Activated CD8-positive, alpha-beta memory T cell treated with anti-CD3 and anti-CD28 coated beads for 36 hours (primary cell): ENCODE data around the gene ZNF532. TPM values are rescaled to one million over a fixed set of nuclear protein-coding genes. Genes with fewer than 3 reads are reported as not detected.
"Not testable (repeated sequence)": the region's sequence is repeated elsewhere in the genome, so short reads cannot be mapped to it uniquely, and the experiment has no call there.

ENCODE experiments used
- CTCF ChIA-PET: fragments of 350-600 bp; sonication (Branson Sonifier 250); formaldehyde crosslinking; loops from one replicate; lab custom pipeline; 2021; ENCODE audit warnings: antibody characterized with exemption; lab: Charles Lee
- POLR2A ChIA-PET: fragments of 350-600 bp; sonication (Branson Sonifier 250); formaldehyde crosslinking; loops from one replicate; lab custom pipeline; 2021; ENCODE audit warnings: antibody characterized with exemption; lab: Charles Lee
- total RNA-seq, 2 experiments: library from RNA; stranded (reverse); gene quantifications; one replicate each; pipeline ENCODE4 v1.2.3, GENCODE V29; 2021

Gene ZNF532, protein sequence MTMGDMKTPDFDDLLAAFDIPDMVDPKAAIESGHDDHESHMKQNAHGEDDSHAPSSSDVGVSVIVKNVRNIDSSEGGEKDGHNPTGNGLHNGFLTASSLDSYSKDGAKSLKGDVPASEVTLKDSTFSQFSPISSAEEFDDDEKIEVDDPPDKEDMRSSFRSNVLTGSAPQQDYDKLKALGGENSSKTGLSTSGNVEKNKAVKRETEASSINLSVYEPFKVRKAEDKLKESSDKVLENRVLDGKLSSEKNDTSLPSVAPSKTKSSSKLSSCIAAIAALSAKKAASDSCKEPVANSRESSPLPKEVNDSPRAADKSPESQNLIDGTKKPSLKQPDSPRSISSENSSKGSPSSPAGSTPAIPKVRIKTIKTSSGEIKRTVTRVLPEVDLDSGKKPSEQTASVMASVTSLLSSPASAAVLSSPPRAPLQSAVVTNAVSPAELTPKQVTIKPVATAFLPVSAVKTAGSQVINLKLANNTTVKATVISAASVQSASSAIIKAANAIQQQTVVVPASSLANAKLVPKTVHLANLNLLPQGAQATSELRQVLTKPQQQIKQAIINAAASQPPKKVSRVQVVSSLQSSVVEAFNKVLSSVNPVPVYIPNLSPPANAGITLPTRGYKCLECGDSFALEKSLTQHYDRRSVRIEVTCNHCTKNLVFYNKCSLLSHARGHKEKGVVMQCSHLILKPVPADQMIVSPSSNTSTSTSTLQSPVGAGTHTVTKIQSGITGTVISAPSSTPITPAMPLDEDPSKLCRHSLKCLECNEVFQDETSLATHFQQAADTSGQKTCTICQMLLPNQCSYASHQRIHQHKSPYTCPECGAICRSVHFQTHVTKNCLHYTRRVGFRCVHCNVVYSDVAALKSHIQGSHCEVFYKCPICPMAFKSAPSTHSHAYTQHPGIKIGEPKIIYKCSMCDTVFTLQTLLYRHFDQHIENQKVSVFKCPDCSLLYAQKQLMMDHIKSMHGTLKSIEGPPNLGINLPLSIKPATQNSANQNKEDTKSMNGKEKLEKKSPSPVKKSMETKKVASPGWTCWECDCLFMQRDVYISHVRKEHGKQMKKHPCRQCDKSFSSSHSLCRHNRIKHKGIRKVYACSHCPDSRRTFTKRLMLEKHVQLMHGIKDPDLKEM (N-terminal part only)
- 1 to 10 TPM; 2.6 to 4.2 TPM for total RNA-seq

DNA sequence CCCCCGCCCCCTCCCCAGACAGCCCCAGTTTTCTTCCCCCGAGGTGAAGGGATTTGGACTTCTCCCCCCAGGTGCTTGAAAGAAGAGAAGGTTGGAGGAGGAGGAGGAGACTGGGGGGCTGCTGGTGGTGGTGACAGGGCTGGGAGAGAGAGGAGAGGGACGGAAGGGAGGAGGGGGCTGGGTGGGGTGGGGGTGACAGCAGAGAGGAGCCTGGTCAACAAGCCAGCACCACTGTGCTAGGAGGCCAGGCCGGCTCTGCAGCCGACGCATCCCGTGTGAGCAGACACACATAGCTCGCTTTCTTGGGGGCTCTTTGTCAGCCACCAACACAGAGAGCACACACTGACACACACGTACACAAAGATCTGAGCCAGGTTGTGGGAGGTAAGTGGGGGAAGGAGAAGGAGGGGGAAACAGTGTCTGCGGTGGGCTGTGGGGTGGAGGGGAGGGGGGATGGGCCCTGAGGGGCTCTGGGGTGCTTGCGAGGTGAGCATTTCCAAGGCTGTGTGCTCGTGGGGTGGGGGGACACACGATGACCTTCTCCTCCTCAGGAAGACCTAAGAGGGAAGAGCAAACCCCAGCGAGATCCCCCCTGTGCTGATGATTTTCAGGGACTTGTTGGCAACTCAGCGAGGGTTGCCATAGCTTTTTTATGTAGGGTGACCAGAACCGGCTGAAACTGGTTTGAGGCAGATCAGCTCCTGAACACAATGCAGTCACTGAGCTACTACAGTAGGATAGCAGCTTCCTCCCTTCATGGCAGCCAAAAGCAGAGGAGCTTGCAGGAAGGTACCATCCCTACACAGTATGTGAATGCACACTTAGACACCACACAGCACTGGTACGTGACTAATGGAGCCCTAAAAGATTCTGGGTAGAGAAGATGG is at the start of gene ZNF532:
ZNF532 (plus strand) TSS at position 732 of the 887 bp plus-strand sequence. CDS start 53,411 bp downstream, outside the sequence.
- POLR2A ChIA-PET: no interaction called here
- CTCF ChIA-PET: no interaction called here

DNA sequence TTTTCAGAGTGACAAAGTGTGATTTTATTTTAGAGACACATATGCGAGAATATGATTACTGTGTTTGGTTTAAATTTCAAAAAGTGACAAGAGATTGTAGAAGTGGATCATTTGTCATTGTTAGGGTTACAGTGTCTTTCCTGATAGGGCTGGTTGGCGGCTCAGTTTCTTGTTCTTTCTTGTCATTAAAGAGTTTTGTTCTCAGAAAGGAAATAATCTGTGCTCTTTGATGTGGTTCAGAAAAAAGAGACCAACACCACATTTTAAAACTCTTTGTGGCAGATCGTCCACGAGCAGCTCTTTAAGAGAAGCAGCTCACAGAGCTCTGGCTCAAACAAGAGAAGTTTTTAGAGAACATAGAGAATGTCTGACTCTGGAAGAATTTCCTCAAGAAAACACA is 45.6 kb upstream of the ZNF532 start:
- ChIA-PET POLR2A (no interaction called here), CTCF (no interaction called here)

DNA sequence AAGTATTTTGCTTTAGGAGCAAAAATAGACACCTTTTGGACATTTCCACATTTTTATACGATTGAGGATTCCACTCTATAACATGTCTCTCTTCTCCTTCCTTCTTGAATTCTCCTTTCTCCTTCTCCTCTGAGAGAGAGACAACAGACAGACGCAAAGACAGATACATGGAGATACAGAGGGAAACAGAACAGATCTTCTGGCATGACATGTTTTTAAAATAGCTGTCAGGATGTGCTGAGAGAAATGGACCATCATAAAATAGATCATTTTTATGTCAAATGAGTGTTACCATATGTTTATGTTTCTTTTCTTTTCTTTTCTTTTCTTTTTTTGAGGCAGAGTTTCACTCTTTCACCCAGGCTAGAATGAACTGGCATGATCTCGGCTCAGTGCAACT is 44.4 kb upstream of the ZNF532 start:
- ChIA-PET POLR2A (no interaction called here), CTCF (no interaction called here)

DNA sequence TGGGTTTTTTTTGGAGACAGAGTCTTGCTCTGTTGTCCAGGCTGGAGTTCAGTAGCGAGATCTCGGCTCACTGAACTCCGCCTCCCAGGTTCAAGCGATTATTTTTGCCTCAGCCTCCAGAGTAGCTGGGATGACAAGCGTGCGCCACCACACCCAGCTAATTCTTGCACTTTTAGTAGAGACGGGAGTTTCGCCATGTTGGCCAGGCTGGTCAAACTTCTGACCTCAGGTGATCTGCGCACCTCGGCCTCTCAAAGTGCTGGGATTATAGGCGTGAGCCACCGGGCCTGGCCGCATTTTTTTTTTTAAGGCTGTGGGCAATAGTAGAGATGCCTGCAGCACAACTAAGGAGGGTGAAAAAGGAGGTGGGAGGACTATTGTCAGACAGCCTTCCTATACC is 41.7 kb upstream of the ZNF532 start:
- POLR2A ChIA-PET: no interaction called here
- CTCF ChIA-PET: no interaction called here

DNA sequence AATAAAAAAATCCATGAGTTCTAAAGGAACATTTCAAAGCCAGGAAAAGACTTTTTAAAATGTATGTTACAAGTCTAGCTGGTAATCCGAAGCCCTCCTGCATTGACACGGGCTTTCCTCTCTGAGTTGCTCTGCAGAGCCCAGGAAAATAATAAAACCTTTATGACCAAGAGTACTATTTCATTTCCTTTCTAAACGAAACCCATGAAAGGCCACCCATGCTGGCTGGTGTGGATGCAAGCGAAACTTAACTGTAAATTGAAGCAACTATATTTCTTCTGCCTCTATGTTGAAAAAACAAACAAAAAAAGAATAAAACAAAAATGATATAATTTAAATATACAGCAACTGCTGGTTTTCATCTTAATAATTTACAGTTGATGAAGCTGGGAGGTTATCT is 41.3 kb upstream of the ZNF532 start:
- ChIA-PET POLR2A (no interaction called here), CTCF (interaction anchor here (0.7 to 0.9 kb wide), 2 partner anchors 60 to 422 kb away, joined by 3 to 5 read pairs; no protein-coding TSS in a partner anchor)

DNA sequence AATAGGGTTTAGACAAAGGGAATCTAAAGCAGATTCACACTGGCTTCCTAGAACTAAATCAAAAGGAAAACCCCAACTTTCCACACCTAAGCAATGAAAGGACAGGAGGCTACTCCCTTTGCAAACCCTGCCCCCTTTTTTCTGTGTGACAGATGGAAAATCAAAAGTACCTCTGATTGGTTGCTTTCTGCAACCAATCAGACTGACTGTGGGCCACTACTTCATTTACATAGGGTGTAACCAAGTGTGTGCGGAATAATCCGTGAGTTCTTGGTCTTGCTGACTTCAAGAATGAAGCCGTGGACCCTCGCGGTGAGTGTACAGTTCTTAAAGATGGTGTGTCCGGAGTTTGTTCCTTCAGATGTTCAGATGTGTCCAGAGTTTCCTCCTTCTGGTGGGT is 37.8 kb upstream of the ZNF532 start:
- POLR2A ChIA-PET: not testable (repeated sequence)
- CTCF ChIA-PET: interaction anchor here (0.7 kb wide), 1 partner anchor 44 kb away, joined by 3 read pairs; no protein-coding TSS in a partner anchor

DNA sequence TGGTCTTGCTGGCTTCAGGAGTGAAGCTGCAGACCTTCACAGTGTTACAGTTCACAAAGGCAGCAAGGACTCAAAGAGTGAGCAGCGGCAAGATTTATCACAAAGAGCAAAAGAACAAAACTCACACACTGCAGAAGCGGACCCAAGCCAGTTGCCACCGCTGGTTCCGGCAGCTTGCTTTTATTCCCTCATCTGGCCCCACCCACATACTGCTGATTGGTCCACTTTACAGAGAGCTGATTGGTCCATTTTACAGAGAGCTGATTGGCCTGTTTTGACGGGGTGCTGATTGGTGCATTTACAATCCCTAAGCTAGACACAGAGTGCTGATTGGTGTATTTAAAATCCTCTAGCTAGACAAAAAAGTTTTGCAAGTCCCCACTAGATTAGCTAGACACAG is 37.2 kb upstream of the ZNF532 start:
- CTCF ChIA-PET: no interaction called here
- POLR2A ChIA-PET: no interaction called here

DNA sequence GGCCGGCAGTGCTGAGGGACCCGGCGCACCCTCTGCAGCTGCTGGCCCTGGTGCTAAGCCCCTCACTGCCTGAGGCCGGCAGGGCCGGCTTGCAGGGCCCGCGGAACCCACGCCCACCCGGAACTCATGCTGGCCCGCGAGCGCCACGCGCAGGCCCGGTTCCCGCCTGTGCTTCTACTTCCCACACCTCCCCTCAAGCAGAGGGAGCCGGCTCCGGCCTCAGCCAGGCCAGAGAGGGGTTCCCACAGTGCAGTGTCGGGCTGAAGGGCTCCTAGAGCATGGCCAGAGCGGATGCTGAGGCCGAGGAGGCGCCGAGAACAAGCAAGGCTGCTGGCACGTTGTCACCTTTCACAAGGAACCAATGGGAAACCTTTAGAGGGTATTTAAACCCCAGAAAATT is 36.8 kb upstream of the ZNF532 start:
- CTCF ChIA-PET: no interaction called here
- POLR2A ChIA-PET: no interaction called here

DNA sequence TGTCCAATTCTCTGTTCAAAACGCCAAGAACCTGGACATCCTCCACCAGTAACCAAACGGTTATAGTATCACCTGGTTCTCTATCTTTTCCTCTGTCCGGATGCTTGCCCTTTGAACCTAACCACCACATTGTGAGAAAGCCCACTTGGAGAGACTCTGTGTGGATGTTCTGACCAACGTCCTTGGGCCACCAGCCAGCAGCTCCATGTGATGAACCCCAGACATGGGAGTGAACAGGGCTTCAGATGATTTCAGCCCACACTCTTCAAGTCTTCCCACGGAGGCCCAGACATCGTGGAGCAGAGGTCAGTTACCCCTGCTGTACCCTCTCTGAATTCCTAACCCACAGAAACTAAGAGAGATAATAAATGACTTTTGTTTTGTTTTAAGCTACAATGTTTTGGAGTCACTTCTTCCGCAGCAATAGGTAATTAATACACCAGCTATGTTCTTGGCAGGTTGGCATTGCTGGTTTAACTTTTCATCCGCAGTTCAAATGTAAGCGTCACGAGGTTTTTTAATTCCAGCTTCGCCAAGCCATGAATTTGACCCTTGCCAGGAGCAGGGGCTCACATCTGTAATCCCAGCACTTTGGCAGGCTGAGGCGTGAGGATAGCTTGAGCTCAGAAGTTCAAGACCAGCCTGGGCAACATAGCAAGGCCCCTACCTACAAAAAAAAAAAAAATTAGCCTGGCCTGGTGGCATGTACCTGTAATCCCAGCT is 36.1 kb upstream of the ZNF532 start:
- ChIA-PET CTCF (no interaction called here), POLR2A (no interaction called here)

DNA sequence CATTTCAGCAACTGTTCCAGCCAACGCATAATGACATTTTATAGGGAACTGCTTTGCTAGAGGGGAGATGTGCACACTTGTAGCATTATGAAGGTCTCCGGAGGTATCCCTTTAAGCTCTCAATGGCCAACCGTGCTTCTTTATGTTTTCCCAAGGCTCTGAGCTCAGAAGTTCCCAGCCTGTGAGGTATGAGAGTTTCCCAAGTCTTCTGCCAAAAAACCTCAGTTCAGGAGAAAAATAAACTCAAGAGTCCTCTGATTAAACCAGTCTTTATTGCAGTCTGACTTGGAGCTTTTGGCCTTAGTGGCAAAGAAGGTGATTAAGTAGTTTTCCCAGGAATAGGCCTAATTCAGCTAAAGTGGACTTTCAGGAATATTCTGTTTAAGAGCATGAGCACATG is 35.4 kb upstream of the ZNF532 start:
- ChIA-PET POLR2A (no interaction called here), CTCF (no interaction called here)

DNA sequence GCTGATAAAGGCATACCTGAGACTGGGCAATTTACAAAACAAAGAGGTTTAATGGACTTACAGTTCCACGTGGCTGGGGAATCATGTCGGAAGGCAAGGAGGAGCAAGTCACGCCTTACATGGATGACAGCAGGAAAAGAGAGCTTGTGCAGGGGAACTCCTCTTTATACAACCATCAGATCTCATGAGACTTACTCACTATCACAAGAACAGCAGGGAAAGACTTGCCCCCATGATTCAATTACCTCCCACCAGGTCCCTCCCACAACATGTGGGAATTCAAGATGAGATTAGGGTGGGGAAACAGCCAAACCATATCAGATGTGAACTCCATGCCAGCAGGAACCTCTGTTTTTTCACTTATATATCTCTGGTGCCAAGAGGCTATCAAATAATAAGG is 34.8 kb upstream of the ZNF532 start:
- CTCF ChIA-PET, POLR2A ChIA-PET: not testable (repeated sequence)

DNA sequence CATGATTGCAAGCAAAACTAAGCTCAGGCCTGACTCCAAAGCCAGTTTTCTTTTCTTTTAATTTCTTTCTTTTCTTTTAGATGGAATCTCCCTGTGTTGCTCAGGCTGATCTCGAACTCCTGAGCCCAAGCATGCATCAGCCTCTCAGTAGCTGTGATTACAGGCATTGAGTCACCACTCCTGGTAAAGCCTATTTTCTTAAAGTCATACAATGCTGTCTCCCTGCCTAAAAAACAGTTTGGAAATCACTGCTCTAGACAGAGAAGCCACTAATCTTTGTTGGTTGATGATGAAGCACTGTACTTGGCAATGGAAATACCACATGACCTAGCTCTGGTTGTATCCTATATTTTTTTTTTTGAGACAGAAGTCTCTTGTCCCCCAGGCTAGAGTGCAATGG is 33.1 kb upstream of the ZNF532 start:
- CTCF ChIA-PET: no interaction called here

DNA sequence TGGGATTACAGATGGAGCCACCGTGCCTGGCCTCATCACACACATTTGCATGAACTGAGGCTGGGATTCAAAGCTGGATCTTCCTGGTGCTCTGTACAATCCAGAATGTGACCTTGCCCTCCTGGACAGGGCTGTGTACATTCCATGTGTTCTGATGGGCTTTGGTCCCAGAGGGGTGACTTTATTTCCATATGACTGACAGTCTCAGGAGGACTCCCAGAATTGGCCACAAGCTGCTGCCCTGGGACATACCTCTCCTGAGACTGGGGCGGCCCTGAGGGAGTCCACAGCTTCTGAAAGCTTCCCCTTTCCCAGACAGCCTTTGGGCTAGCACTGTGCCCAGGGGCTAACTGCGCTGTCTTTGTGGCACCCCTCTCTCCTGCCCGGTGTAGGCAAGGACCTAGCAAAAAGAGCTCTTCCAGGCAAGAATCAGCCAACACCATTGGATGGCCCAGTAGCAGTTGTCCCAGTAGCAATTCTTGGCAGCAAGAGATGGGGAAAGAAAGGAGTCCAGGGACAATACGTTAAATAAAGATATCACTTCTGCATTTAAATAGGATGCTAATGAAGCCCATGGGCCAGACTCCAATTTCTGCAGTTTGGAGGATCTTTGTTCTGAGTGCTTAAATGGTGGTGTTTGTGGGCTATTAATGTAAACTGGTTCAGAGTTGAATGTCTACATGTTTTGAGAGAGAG is 26.4 kb upstream of the ZNF532 start:
- ChIA-PET CTCF (no interaction called here), POLR2A (no interaction called here)

More for the DNA sequence above, 33.1 kb upstream of the ZNF532 start:
- POLR2A ChIA-PET: no interaction called here

DNA sequence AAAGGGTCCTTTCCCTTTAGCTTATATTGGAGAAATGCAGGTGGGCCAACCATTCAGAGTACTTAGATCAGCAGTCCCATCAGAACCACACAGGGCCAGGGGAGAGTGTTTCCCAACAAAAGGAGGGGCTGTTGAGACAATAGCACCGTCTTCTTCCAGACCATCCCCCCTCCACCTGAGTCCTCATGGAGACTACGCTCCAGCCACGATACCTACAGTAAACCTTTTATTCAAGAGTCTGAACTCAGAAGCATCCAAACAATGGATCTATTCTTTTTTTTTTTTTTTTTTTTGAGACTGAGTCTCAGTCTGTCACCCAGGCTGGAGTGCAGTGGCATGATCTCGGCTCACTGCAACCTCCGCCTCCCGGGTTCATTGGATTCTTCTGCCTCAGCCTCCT is 25.7 kb upstream of the ZNF532 start:
- ChIA-PET POLR2A (no interaction called here), CTCF (no interaction called here)

DNA sequence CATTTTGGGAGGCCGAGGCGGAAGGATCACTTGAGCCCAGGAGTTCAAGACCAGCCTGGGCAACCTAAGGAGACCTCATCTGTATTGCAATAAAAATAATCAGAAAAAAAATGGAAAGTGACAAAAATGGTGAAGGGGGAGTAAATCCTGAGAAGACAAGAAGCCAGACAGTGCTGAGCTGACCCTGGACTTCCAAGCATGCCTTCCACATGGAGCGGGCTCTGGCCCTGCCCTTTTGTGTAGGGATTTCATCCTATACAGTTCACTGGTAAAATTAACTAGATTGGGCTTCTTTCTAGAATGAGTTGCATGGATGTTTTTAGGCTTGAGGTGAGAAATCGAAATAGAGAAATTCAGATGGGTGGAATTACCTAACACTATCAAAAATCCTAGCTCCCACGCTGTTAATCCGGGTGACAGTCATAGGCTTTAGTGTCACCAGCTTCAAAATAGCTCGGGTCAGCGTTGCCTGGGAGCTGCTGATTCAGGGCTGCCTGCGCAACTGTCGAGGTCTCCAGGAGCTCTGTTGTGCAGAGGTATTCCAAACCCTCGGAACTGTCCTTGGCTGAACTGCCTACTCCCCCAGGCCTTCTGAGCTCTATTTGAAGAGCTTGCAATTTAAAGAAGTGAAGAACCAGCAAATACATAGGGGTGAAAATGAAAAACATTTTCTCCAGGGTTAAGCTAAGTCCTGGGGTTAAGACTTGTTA is 21.5 kb upstream of the ZNF532 start:
- CTCF ChIA-PET: interaction anchor here (0.7 kb wide), 1 partner anchor 156 kb away, joined by 5 read pairs; no protein-coding TSS in a partner anchor

DNA sequence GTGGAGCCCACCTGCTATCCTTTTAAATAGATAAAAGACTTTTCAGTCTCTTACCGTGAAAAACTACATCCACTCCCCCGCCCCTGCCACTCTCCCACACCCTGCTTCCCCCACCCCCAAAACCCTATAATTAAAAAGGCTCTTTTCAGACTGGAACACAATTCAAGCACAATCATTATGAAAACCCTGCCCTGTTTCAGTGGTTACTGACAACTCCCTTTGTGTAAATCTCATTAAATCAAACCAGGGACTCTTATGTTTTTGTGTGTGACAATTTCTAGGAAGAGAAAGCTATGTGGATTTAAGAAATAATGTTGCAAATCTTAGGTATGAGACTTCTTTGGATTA is 21.0 kb upstream of the ZNF532 start:
- POLR2A ChIA-PET: no interaction called here
- CTCF ChIA-PET: interaction anchor here (0.7 kb wide), 1 partner anchor 156 kb away, joined by 5 read pairs; no protein-coding TSS in a partner anchor

More for the DNA sequence above, 21.5 kb upstream of the ZNF532 start:
- POLR2A ChIA-PET: no interaction called here

DNA sequence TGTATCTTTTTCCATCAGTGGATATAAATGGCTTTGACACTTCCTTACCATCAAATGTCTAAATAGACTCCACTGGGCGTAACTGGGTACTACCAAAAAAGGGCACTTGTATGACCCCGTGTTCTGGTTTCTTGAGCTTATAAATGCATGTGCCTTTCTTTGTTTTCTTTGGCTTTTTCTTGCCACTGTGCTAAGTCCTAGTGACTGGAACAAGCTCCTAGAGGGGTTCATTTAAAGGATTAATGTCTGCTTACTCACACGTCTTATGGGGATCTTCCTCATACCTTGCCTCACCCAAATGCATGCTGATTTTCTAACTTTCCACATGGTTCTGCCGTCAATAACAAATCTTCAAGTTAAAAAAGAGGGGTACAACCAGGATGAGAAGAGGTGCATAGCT is 19.8 kb upstream of the ZNF532 start:
- CTCF ChIA-PET: no interaction called here
- POLR2A ChIA-PET: no interaction called here
